ENCODE measurements around the gene EXT2. TPM values are rescaled to one million over a fixed set of nuclear protein-coding genes. Genes with fewer than 3 reads are reported as not detected.

EXT2 gene
- polyA plus RNA-seq, 1 donor from 2014 or later: 77.5 TPM

- H3K4me2 ChIP-seq (ENCODE audit: low read length): no peak overlapping the region
- no peak overlapping the region for H2AFZ ChIP-seq (ENCODE audit: low read depth, low read length)
- H4K20me1 ChIP-seq (ENCODE audit: insufficient read depth): no peaks in the 10 kb centered on the region
- H3K9me2 ChIP-seq (ENCODE audit: insufficient read depth, low read length): no peaks in the 10 kb centered on the region
- no peak overlapping the region for H3K9ac ChIP-seq (ENCODE audit: low read length)
- no peaks in the 10 kb centered on the region for H3K36me3 ChIP-seq (ENCODE audit: insufficient read depth, low read length)
- H3K4me3 ChIP-seq (ENCODE audit: low read length): no peak overlapping the region
- no peak overlapping the region for H3K27ac ChIP-seq (ENCODE audit: low read length)
- no peaks in the 10 kb centered on the region for H3K9me3 ChIP-seq (ENCODE audit: low read length)
- no peaks in the 10 kb centered on the region for H3K79me2 ChIP-seq (replicated peaks; ENCODE audit: insufficient read depth, low read length)
- no peak for TF ChIP-seq POLR2AphosphoS5 (IDR thresholded peaks at IDR 0.05)
- TF ChIP-seq REST (IDR thresholded peaks at IDR 0.05; ENCODE audit: borderline replicate concordance): no peak
- no peak for TF ChIP-seq EZH2 (IDR thresholded peaks at IDR 0.05; ENCODE audit: borderline replicate concordance, insufficient read depth, low read length, poor library complexity, severe bottlenecking)
- TF ChIP-seq RAD21 (conservative IDR thresholded peaks at IDR 0.05): no peak
- no peak for TF ChIP-seq MXI1 (conservative IDR thresholded peaks at IDR 0.05; ENCODE audit: poor library complexity, severe bottlenecking)
- no peak for TF ChIP-seq CTCF (IDR thresholded peaks at IDR 0.05; ENCODE audit: poor library complexity, severe bottlenecking)
- no peak for TF ChIP-seq EP300 (conservative IDR thresholded peaks at IDR 0.05; ENCODE audit: poor library complexity, severe bottlenecking)
- no peak for TF ChIP-seq TAF1 (IDR thresholded peaks at IDR 0.05; ENCODE audit: low read depth)
- TF ChIP-seq SMC3 (conservative IDR thresholded peaks at IDR 0.05; ENCODE audit: poor library complexity): no peak
- no peaks in the 10 kb centered on the region for H3F3A ChIP-seq (ENCODE audit: insufficient read depth, low read length, poor library complexity, severe bottlenecking)
- H3K27me3 ChIP-seq (ENCODE audit: insufficient read depth, low read depth, low read length): no peaks in the 10 kb centered on the region
These were observed 126.5 kb downstream of the EXT2 start for GRCh38 chr11:44221992-44222391.

- H3K9ac ChIP-seq (ENCODE audit: low read length): no peak overlapping the region
- no peaks in the 10 kb centered on the region for H3K9me2 ChIP-seq (ENCODE audit: insufficient read depth, low read length)
- no peaks in the 10 kb centered on the region for H3K27me3 ChIP-seq (ENCODE audit: insufficient read depth, low read depth, low read length)
- H3K79me2 ChIP-seq (replicated peaks; ENCODE audit: insufficient read depth, low read length): no peaks in the 10 kb centered on the region
- TF ChIP-seq MXI1 (conservative IDR thresholded peaks at IDR 0.05; ENCODE audit: poor library complexity, severe bottlenecking) (no peak), REST (IDR thresholded peaks at IDR 0.05; ENCODE audit: borderline replicate concordance) (no peak), POLR2AphosphoS5 (IDR thresholded peaks at IDR 0.05) (no peak), EZH2 (IDR thresholded peaks at IDR 0.05; ENCODE audit: borderline replicate concordance, insufficient read depth, low read length, poor library complexity, severe bottlenecking) (no peak), CTCF (IDR thresholded peaks at IDR 0.05; ENCODE audit: poor library complexity, severe bottlenecking) (no peak), TAF1 (IDR thresholded peaks at IDR 0.05; ENCODE audit: low read depth) (no peak), EP300 (conservative IDR thresholded peaks at IDR 0.05; ENCODE audit: poor library complexity, severe bottlenecking) (no peak), RAD21 (conservative IDR thresholded peaks at IDR 0.05) (no peak), SMC3 (conservative IDR thresholded peaks at IDR 0.05; ENCODE audit: poor library complexity) (no peak)
- no peaks in the 10 kb centered on the region for H3K9me3 ChIP-seq (ENCODE audit: low read length)
- H3K4me2 ChIP-seq (ENCODE audit: low read length): no peak overlapping the region
- no peak overlapping the region for H3K4me3 ChIP-seq (ENCODE audit: low read length)
- no peaks in the 10 kb centered on the region for H3K36me3 ChIP-seq (ENCODE audit: insufficient read depth, low read length)
- H4K20me1 ChIP-seq (ENCODE audit: insufficient read depth): no peaks in the 10 kb centered on the region
- no peak overlapping the region for H2AFZ ChIP-seq (ENCODE audit: low read depth, low read length)
- H3K27ac ChIP-seq (ENCODE audit: low read length): no peak overlapping the region
- H3F3A ChIP-seq (ENCODE audit: insufficient read depth, low read length, poor library complexity, severe bottlenecking): no peaks in the 10 kb centered on the region
These were observed 127.8 kb downstream of the EXT2 start for GRCh38 chr11:44223238-44223637.

All from neural cell (in vitro differentiated cells).